Smooth muscle cell (in vitro differentiated cells): ENCODE results near the gene UGP2. TPM values are rescaled to one million over a fixed set of nuclear protein-coding genes. Genes with fewer than 3 reads are reported as not detected.

Source experiments
- DNase-seq: peaks from one replicate; lab custom pipeline; 2025; ENCODE audit not compliant: unreplicated experiment; lab: John Stamatoyannopoulos, UW
- H2AFZ ChIP-seq: fragments of 200-600 bp; sonication (generic); 2 replicates; pipeline ENCODE4 v1.6.0; 2016; ENCODE audit warnings: antibody characterized with exemption, low read depth, mild to moderate bottlenecking
- H3F3A ChIP-seq: fragments of 200-600 bp; sonication (generic); 2 replicates; pipeline ENCODE4 v1.6.0; 2017; ENCODE audit warnings: antibody characterized with exemption, low read depth
- H3K27ac ChIP-seq: fragments of 200-600 bp; sonication (generic); 2 replicates; pipeline ENCODE4 v1.5.1; 2016; ENCODE audit warnings: low read depth, mild to moderate bottlenecking
- H3K27me3 ChIP-seq: fragments of 200-600 bp; sonication (generic); 2 replicates; pipeline ENCODE4 v1.6.1; 2016; ENCODE audit warnings: low read depth, mild to moderate bottlenecking
- H3K36me3 ChIP-seq: fragments of 200-600 bp; sonication (generic); 2 replicates; pipeline ENCODE4 v1.5.1; 2016; ENCODE audit warnings: low read depth
- H3K4me1 ChIP-seq: fragments of 200-600 bp; sonication (generic); 2 replicates; pipeline ENCODE4 v1.5.1; 2016; ENCODE audit warnings: low read depth
- H3K4me2 ChIP-seq: fragments of 200-600 bp; sonication (generic); 2 replicates; pipeline ENCODE4 v1.6.0; 2016; ENCODE audit warnings: mild to moderate bottlenecking
- H3K4me3 ChIP-seq: fragments of 200-600 bp; sonication (generic); 2 replicates; pipeline ENCODE4 v1.5.1; 2016; ENCODE audit warnings: mild to moderate bottlenecking
- H3K79me2 ChIP-seq: fragments of 200-600 bp; sonication (generic); 2 replicates; pipeline ENCODE4 v1.6.0; 2016; ENCODE audit warnings: low read depth, mild to moderate bottlenecking
- H3K9ac ChIP-seq: fragments of 200-600 bp; sonication (generic); 2 replicates; pipeline ENCODE4 v1.6.0; 2016; ENCODE audit warnings: low read depth
- H3K9me3 ChIP-seq: fragments of 200-600 bp; sonication (generic); replicated peaks from 2 replicates; pipeline ENCODE4 v1.5.1; 2016; ENCODE audit warnings: low read depth
- H4K20me1 ChIP-seq: fragments of 200-600 bp; sonication (generic); 2 replicates; pipeline ENCODE4 v1.6.0; 2016; ENCODE audit warnings: low read depth
- WGBS: methylation state at CpG from one replicate; pipeline ENCODE4 v1.1.7; 2016; ENCODE audit warnings: low lambda C conversion rate; 5-methylcytosine and 5-hydroxymethylcytosine counted together
- polyA plus RNA-seq: library from polyadenylated mRNA; unstranded; fragments of >200 nt; fragmentation: Nextera tagmentation; extraction: Ambion mirVana; gene quantifications from 2 replicates; pipeline ENCODE4 v1.2.1, GENCODE V29; 2016
- total RNA-seq: library from RNA; depleted of rRNA; stranded (reverse); fragments of >200 nt; gene quantifications from 2 replicates; pipeline ENCODE4 v1.2.3, GENCODE V29; 2014
- TF ChIP-seq, protein P1 (sequence below): fragments of 200-600 bp; sonication (generic); IDR thresholded peaks from 2 replicates; pipeline ENCODE4 v1.5.1; 2017; ENCODE audit warnings: borderline replicate concordance, mild to moderate bottlenecking, antibody characterized with exemption; ENCODE audit not compliant: insufficient read depth, poor library complexity, severe bottlenecking

Gene UGP2
- total and polyA plus RNA-seq, 2 experiments from 2014 or later: 171 to 238 TPM

DNA sequence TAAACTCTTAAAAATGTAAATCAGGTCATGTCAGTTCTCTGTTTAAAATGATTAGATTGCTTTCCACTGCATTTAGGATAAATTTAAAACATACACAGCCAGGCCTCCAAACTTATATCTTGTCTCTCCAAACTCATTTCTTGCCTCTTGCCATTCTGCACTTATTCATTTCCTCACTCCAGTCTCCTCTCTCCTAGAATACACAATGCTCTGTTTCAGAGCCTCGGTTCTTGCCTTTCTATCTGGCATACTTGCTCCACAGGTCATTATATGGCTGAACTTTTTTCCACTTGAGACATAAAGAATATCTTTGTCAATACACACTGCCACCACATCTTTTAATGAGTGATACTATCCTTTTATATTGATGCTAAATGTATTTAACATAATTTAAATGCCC is 10.5 kb upstream of the UGP2 start:
- Histone ChIP-seq H3K4me1 (peaks cover 11% of the 10 kb centered on the region), H3K4me3 (no peak overlapping the region), H3K79me2 (no peaks in the 10 kb centered on the region), H3K27me3 (no peaks in the 10 kb centered on the region), H3K9ac (no peak overlapping the region), H3K36me3 (no peaks in the 10 kb centered on the region), H4K20me1 (no peaks in the 10 kb centered on the region), H3K27ac (no peak overlapping the region), H2AFZ (no peak overlapping the region), H3F3A (peaks cover 8% of the 10 kb centered on the region), H3K9me3 (no peaks in the 10 kb centered on the region), H3K4me2 (no peak overlapping the region)
- TF ChIP-seq, protein P1, sequence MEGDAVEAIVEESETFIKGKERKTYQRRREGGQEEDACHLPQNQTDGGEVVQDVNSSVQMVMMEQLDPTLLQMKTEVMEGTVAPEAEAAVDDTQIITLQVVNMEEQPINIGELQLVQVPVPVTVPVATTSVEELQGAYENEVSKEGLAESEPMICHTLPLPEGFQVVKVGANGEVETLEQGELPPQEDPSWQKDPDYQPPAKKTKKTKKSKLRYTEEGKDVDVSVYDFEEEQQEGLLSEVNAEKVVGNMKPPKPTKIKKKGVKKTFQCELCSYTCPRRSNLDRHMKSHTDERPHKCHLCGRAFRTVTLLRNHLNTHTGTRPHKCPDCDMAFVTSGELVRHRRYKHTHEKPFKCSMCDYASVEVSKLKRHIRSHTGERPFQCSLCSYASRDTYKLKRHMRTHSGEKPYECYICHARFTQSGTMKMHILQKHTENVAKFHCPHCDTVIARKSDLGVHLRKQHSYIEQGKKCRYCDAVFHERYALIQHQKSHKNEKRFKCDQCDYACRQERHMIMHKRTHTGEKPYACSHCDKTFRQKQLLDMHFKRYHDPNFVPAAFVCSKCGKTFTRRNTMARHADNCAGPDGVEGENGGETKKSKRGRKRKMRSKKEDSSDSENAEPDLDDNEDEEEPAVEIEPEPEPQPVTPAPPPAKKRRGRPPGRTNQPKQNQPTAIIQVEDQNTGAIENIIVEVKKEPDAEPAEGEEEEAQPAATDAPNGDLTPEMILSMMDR: no peak
- WGBS: 27% methylated on average over 1 of the region's 1 CpG
- no peak for DNase-seq

DNA sequence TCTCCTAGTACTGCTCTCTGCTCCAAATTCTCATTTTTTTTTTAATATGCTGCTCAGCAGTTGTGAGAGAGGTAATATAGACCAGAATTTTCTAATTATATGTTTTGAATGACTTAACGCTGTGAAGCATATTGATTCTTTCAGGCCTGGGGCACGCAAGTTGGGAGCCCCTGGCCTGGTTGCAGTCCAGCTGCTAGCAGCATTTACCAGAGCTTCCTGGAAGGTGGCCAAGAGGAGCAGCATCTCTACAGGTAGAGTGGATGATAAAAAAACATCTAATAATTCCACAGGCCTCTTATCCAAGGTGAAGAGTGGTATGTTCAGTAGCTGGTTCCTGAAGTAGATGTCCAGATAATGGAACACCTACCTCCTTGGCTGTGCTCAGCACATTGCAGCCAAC is 7.3 kb upstream of the UGP2 start:
- Histone ChIP-seq H3K36me3 (no peaks in the 10 kb centered on the region), H3K9ac (no peak overlapping the region), H2AFZ (no peak overlapping the region), H3F3A (no peaks in the 10 kb centered on the region), H3K79me2 (no peaks in the 10 kb centered on the region), H3K27ac (no peak overlapping the region), H3K27me3 (no peaks in the 10 kb centered on the region), H3K4me3 (no peak overlapping the region), H4K20me1 (no peaks in the 10 kb centered on the region), H3K4me1 (peaks cover 2% of the 10 kb centered on the region), H3K9me3 (no peaks in the 10 kb centered on the region), H3K4me2 (no peak overlapping the region)
- TF ChIP-seq, protein P1: no peak
- WGBS: 95% methylated on average over 2 of the region's 2 CpGs
- no peak for DNase-seq

DNA sequence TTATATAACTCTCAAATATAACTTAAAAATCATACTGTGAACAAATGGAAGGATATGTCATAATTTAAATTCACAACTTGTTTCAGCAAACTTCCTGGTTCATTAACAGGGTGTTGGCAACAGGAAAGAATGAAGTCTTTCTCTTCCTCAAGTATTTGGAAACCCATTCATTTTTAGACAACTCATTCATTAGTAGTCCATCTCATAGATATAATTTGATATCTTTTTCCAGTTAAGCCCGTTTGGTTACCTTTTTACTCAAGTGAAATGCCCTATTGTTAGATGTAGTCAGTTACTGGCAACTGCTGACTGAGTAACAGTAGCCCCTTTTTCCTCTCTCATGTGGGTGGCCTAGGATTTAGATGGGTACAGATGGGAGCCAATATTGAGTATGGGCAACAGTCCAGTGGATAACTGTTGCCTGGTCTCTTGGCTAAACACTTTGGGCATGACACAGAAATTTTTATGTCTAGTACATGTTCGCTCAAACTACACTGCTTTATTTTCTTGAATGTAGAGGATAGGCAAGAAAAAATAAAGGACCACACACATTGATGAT is 4.6 kb upstream of the UGP2 start:
- no peaks in the 10 kb centered on the region for H3K27me3 ChIP-seq
- H3K27ac ChIP-seq: no peak overlapping the region
- TF ChIP-seq, protein P1: no peak
- H3K4me2 ChIP-seq: no peak overlapping the region
- peaks cover under 1% of the 10 kb centered on the region for H3K79me2 ChIP-seq
- no peaks in the 10 kb centered on the region for H3K36me3 ChIP-seq
- H4K20me1 ChIP-seq: no peaks in the 10 kb centered on the region
- H3K4me1 ChIP-seq: peaks cover 9% of the 10 kb centered on the region
- H3K9ac ChIP-seq: no peak overlapping the region
- no peak overlapping the region for H3K4me3 ChIP-seq
- no peak overlapping the region for H2AFZ ChIP-seq
- DNase-seq: no peak
- no peaks in the 10 kb centered on the region for H3F3A ChIP-seq
- no peaks in the 10 kb centered on the region for H3K9me3 ChIP-seq
- 85% methylated on average over 2 of the region's 2 CpGs for WGBS
